WI38 (cell line): ENCODE measurements around the gene RBP3.
A peak's percentile ranks its signal among the peaks of the same experiment; 100 is the strongest.

Source experiments
- H3K4me3 ChIP-seq: 2 replicates; pipeline ENCODE4 v1.5.1; 2011; ENCODE audit warnings: low read depth, mild to moderate bottlenecking, control low read depth, low read length
- CTCF ChIP-seq: IDR thresholded peaks from 2 replicates; pipeline ENCODE4 v1.5.1; 2012; ENCODE audit warnings: low read depth, mild to moderate bottlenecking, control low read depth, low read length

The RBP3 gene

DNA sequence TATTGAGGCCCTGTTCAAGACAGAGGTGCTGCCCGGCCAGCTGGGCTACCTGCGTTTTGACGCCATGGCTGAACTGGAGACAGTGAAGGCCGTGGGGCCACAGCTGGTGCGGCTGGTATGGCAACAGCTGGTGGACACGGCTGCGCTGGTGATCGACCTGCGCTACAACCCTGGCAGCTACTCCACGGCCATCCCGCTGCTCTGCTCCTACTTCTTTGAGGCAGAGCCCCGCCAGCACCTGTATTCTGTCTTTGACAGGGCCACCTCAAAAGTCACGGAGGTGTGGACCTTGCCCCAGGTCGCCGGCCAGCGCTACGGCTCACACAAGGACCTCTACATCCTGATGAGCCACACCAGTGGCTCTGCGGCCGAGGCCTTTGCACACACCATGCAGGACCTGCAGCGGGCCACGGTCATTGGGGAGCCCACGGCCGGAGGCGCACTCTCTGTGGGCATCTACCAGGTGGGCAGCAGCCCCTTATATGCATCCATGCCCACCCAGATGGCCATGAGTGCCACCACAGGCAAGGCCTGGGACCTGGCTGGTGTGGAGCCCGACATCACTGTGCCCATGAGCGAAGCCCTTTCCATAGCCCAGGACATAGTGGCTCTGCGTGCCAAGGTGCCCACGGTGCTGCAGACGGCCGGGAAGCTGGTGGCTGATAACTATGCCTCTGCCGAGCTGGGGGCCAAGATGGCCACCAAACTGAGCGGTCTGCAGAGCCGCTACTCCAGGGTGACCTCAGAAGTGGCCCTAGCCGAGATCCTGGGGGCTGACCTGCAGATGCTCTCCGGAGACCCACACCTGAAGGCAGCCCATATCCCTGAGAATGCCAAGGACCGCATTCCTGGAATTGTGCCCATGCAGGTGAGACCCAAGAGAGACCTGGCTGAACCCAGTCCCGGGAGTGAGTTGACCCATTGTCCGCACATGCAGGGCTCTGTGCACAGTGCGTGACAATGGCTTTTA is 2.8 kb downstream of the RBP3 start:
- no peak overlapping the region for H3K4me3 ChIP-seq

DNA sequence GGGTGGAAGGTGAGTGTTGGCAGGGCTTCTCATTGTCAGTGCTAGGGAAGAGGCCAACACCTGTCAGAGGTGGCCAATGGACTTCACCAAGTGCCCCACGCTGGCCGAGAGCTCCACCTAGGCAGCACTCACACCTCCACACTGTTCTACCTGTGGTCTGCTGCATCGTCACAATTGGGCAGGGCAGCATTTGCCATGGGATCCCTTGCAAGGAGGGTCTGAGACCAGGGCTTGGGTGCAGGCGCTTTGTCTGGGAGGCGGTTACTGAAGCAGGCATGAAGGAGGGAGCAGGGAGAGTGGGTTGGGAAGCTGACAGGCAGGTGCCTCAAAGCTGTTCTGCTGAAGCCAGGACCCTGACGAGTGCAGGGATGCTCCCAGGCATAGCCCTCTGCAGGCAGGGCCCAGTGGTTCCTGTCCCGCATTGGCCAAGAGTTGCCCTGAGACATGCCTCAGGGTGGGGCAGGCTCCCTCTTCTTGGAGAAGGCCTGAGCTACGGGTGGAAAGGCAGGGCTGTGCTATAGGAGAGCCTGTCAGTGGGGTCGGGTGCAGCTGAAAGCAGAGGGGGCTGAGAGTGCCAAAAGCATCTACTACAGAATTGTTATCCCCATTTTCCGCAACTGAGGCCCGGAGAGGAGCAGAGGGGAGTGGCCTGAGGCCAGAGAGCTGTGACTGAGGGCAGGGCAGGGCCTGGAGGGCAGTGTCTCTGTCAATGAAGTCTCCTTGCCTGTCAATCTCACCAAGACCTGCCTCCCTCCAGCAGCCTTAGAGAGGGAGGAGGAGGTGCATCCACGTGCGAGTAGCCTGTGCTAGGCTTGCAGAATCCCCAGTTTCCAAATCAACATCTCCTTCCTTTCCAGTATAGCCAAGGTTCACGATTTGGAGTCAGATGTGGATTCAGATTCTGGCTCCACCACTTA is 4.0 kb downstream of the RBP3 start:
- no peak overlapping the region for H3K4me3 ChIP-seq
- no peak for TF ChIP-seq CTCF

More for the DNA sequence above, 2.8 kb downstream of the RBP3 start:
- no peak for TF ChIP-seq CTCF

DNA sequence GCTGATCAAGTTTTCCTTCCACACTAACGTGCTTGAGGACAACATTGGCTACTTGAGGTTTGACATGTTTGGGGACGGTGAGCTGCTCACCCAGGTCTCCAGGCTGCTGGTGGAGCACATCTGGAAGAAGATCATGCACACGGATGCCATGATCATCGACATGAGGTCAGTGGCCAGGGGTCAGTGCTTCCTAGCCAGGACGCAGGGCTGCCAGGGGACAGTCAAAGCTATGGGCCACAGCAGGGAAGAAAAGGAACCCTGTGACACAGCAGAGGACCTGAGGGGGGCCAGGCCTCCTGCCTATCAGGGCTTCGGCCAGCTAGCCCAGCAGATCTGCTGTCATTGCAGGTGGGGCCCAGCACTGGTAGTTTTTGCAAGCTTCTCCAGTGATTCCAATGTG is 5.2 kb downstream of the RBP3 start:
- H3K4me3 ChIP-seq = no peak overlapping the region
- no peak for TF ChIP-seq CTCF

- peak; percentile 18; the same call in 1 of the 2 replicates for TF ChIP-seq CTCF
- H3K4me3 ChIP-seq = no peak overlapping the region
These were observed 6.0 kb downstream of the RBP3 start for GRCh38 chr10:47354165-47354564.

DNA sequence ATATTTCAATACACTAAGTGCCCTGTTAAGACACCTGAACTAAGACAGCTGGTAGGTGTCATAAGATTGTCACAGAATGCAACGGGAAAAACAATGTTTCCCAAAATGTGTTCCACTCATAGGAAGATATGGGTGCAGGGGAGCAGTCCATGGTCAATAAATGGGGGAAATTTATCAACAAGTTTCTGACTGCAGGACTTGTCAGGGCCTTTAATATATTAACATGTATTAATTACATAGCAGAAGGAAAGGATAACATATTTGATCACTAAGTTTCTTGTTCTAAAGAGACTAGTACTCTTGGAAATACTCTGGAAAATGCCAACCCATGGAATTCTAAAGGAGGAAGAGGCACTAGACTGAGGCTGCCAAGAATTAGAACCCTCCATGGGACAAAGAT is 6.7 kb downstream of the RBP3 start:
- no peak for TF ChIP-seq CTCF

GRCh38 chr10:47356708-47357107 is 8.5 kb downstream of the RBP3 start:
- no peak overlapping the region for H3K4me3 ChIP-seq
- TF ChIP-seq CTCF = no peak

More for the DNA sequence above, 6.7 kb downstream of the RBP3 start:
- H3K4me3 ChIP-seq = no peak overlapping the region
